T-cell (primary cell): ENCODE measurements around the gene RPS14. TPM values are rescaled to one million over a fixed set of nuclear protein-coding genes. Genes with fewer than 3 reads are reported as not detected.

ENCODE experiments used
- ATAC-seq, 4 experiments: fragments of 200-7000 bp in 3 of 4; fragments of 150-1000 bp in 1 of 4; cut with Tn5 transposase; replicated peaks in 1 of 4; 1 replicate in 3 of 4; 2 replicates in 1 of 4; pipeline ENCODE4 v1.10.0; 2021; ENCODE audit warnings: moderate library complexity in 3 of 4, mild to moderate bottlenecking in 2 of 4, moderate number of reproducible peaks in 1 of 4
- CTCF ChIA-PET, 2 donors: fragments of 300-600 bp; sonication (Branson Sonifier 250); formaldehyde crosslinking; loops; one replicate each; lab custom pipeline; 2022; ENCODE audit warnings: antibody characterized with exemption in 2 of 2; lab: Charles Lee
- POLR2A ChIA-PET, 2 donors: fragments of 300-600 bp; sonication (Branson Sonifier 250); formaldehyde crosslinking; loops; one replicate each; lab custom pipeline; 2022; ENCODE audit warnings: antibody characterized with exemption in 2 of 2; lab: Charles Lee
- DNase-seq, 35 experiments: peaks; one replicate each; pipeline versions ENCODE4 v3.0.0 to v3.0.0-alpha.2; 2013 to 2023
- H3K27ac ChIP-seq: one replicate; pipeline ENCODE4 v1.5.1; 2013; ENCODE audit warnings: low read length
- H3K27me3 ChIP-seq, 2 experiments: replicated peaks in 1 of 2; 1 replicate in 1 of 2; 2 replicates in 1 of 2; pipeline versions ENCODE4 v1.6.1 to v1.7.0; 2013; ENCODE audit warnings: low read length in 1 of 2, mixed read lengths in 1 of 2; ENCODE audit not compliant: control insufficient read depth in 2 of 2, insufficient read depth in 2 of 2; ENCODE audit errors: extremely low read depth in 1 of 2
- H3K36me3 ChIP-seq, 2 donors: 1 replicate in 1 of 2; 2 replicates in 1 of 2; pipeline versions ENCODE4 v1.6.1 to v1.7.0; 2013; ENCODE audit warnings: low read length in 1 of 2; ENCODE audit not compliant: control insufficient read depth in 2 of 2, insufficient read depth in 1 of 2; ENCODE audit errors: extremely low read depth in 1 of 2
- H3K4me1 ChIP-seq, 2 experiments: 1 replicate in 1 of 2; 2 replicates in 1 of 2; pipeline versions ENCODE4 v1.6.1 to v1.7.0; 2013; ENCODE audit warnings: low read length in 2 of 2, mixed read lengths in 1 of 2; ENCODE audit not compliant: insufficient read depth in 2 of 2, control insufficient read depth in 1 of 2; ENCODE audit errors: extremely low read depth in 1 of 2
- H3K4me3 ChIP-seq, 2 donors: 1 replicate in 1 of 2; 2 replicates in 1 of 2; pipeline versions ENCODE4 v1.5.1 to v1.7.0; 2013; ENCODE audit warnings: mild to moderate bottlenecking in 2 of 2, low read length in 1 of 2, moderate library complexity in 1 of 2; ENCODE audit not compliant: control insufficient read depth in 1 of 2; ENCODE audit errors: extremely low read depth in 1 of 2
- H3K9me3 ChIP-seq: 2 replicates; pipeline ENCODE4 v1.7.0; 2013
- H3K27ac Mint-ChIP-seq, 2 donors: one replicate each; pipeline ENCODE4 v1.8.0; 2020 to 2021; ENCODE audit warnings: mild to moderate bottlenecking in 2 of 2, mixed read lengths in 2 of 2
- H3K27me3 Mint-ChIP-seq, 2 donors: one replicate each; pipeline ENCODE4 v1.8.0; 2021 to 2022; ENCODE audit warnings: mixed read lengths in 2 of 2
- H3K36me3 Mint-ChIP-seq: one replicate; pipeline ENCODE4 v1.8.0; 2021; ENCODE audit warnings: mixed read lengths
- H3K4me1 Mint-ChIP-seq, 3 donors: one replicate each; pipeline ENCODE4 v1.8.0; 2020 to 2022; ENCODE audit warnings: mixed read lengths in 3 of 3, mild to moderate bottlenecking in 1 of 3
- H3K4me3 Mint-ChIP-seq, 3 donors: one replicate each; pipeline ENCODE4 v1.8.0; 2020 to 2022; ENCODE audit warnings: mild to moderate bottlenecking in 3 of 3, mixed read lengths in 3 of 3, moderate library complexity in 3 of 3
- H3K9me3 Mint-ChIP-seq, 3 donors: one replicate each; pipeline ENCODE4 v1.8.0; 2020 to 2022; ENCODE audit warnings: mixed read lengths in 3 of 3
- WGBS: methylation state at CpG from one replicate; pipeline ENCODE4 v1.1.5; 2013; ENCODE audit warnings: missing lambda C conversion rate; ENCODE audit not compliant: insufficient coverage; 5-methylcytosine and 5-hydroxymethylcytosine counted together
- total RNA-seq, 35 experiments: library from RNA in 6 of 35; stranded (reverse) in 6 of 35; fragments of 120-200 nt in 1 of 35; gene quantifications; one replicate each; pipeline versions ENCODE4 v1.2.1 to v1.2.4 and lab custom pipeline; 2013 to 2026

RPS14 gene
- total RNA-seq, 5 donors from 2014 or later (not counting 1 experiment from before 2014, with no cell fraction given) = 4,124 to 5,450 (median 5,009) TPM

- H3K4me3 Mint-ChIP-seq = peak overlapping the region in 2 of 3 donors; percentile 8 to 67
- POLR2A ChIA-PET = interaction anchor here in 1 of 2 donors (0.6 kb wide), 1 partner anchor 33 kb away, joined by 11 read pairs; no protein-coding TSS in a partner anchor
- no peak for ATAC-seq
These were observed 39.2 kb upstream of the RPS14 start for GRCh38 chr5:150488519-150489359.

GRCh38 chr5:150487199-150488061 lies 37.9 kb upstream of the RPS14 start:
- no peak for DNase-seq
- POLR2A ChIA-PET = interaction anchor here in 1 of 2 donors (0.7 kb wide), 1 partner anchor 125 kb away, joined by 9 read pairs; no protein-coding TSS in a partner anchor
- Histone ChIP-seq H3K36me3 (no peaks in the 10 kb centered on the region), H3K9me3 (no peaks in the 10 kb centered on the region), H3K27me3 (peaks cover 0 to 34% of the 10 kb centered on the region in 2 experiments), H3K4me3 (peak overlapping the region in 1 of 2 donors; percentile 59), H3K4me1 (peaks cover 0 to 14% of the 10 kb centered on the region in 2 experiments), H3K27ac (no peak overlapping the region)
- peaks cover 8 to 12% (median 10%) of the 10 kb centered on the region in 3 donors for H3K4me1 Mint-ChIP-seq
- H3K27me3 Mint-ChIP-seq = peaks cover 7 to 19% of the 10 kb centered on the region in 2 donors
- 100% methylated on average over 2 of the region's 10 CpGs for WGBS
- CTCF ChIA-PET = interaction anchor here (0.6 to 0.8 kb wide), 4 partner anchors 19 to 1220 kb away, joined by 3 to 4 read pairs (median 3); partner anchors contain the start of gene GPX3 (in 1 of the 2)
- no peak for ATAC-seq
- H3K27ac Mint-ChIP-seq = peak overlapping the region in 1 of 2 donors; percentile 8
- H3K4me3 Mint-ChIP-seq = peak overlapping the region; percentile 62 to 69 (median 67)
- no peaks in the 10 kb centered on the region for H3K36me3 Mint-ChIP-seq
- H3K9me3 Mint-ChIP-seq = no peaks in the 10 kb centered on the region

More at GRCh38 chr5:150488519-150489359, 39.2 kb upstream of the RPS14 start:
- WGBS = 93% methylated on average over 11 of the region's 11 CpGs
- H3K27me3 Mint-ChIP-seq = peaks cover 7 to 19% of the 10 kb centered on the region in 2 donors
- CTCF ChIA-PET = no interaction called here
- no peaks in the 10 kb centered on the region for H3K36me3 Mint-ChIP-seq
- H3K4me1 Mint-ChIP-seq = peaks cover 8 to 12% (median 10%) of the 10 kb centered on the region in 3 donors
- Histone ChIP-seq H3K27me3 (peaks cover 0 to 34% of the 10 kb centered on the region in 2 experiments), H3K4me1 (peaks cover 0 to 14% of the 10 kb centered on the region in 2 experiments), H3K9me3 (no peaks in the 10 kb centered on the region), H3K27ac (no peak overlapping the region), H3K4me3 (no peak overlapping the region), H3K36me3 (no peaks in the 10 kb centered on the region)
- H3K27ac Mint-ChIP-seq = no peak overlapping the region
- no peaks in the 10 kb centered on the region for H3K9me3 Mint-ChIP-seq
- DNase-seq = peak in 3 of 35 experiments; percentile 8 to 26 (median 10)

- peak in 29 of 35 experiments; percentile 7 to 65 (median 26) for DNase-seq
- H3K4me1 ChIP-seq = peaks cover 0 to 14% of the 10 kb centered on the region in 2 experiments
- Mint-ChIP-seq H3K4me1 (peaks cover 8 to 12% (median 10%) of the 10 kb centered on the region in 3 donors), H3K27me3 (peaks cover 7 to 19% of the 10 kb centered on the region in 2 donors), H3K36me3 (no peaks in the 10 kb centered on the region), H3K9me3 (no peaks in the 10 kb centered on the region), H3K27ac (peak overlapping the region in 1 of 2 donors; percentile 48), H3K4me3 (peak overlapping the region; percentile 62 to 69 (median 67))
- H3K9me3 ChIP-seq = no peaks in the 10 kb centered on the region
- ATAC-seq = peak; percentile 61 to 67 (median 64)
- no peaks in the 10 kb centered on the region for H3K36me3 ChIP-seq
- H3K27me3 ChIP-seq = peaks cover 0 to 34% of the 10 kb centered on the region in 2 experiments
- ChIA-PET POLR2A (no interaction called here), CTCF (interaction anchor here (0.5 to 0.8 kb wide), 5 partner anchors 19 to 1219 kb away, joined by 3 to 4 read pairs (median 3); partner anchors contain the start of gene GPX3 (in 1 of the 2))
- 3% methylated on average over 20 of the region's 60 CpGs for WGBS
- no peak overlapping the region for H3K27ac ChIP-seq
- peak overlapping the region; percentile 59 to 60 for H3K4me3 ChIP-seq
These were observed 37.1 kb upstream of the RPS14 start for GRCh38 chr5:150486402-150487198.

GRCh38 chr5:150485693-150486401 lies 36.3 kb upstream of the RPS14 start:
- 2% methylated on average over 70 of the region's 90 CpGs for WGBS
- Histone ChIP-seq H3K36me3 (no peaks in the 10 kb centered on the region), H3K27me3 (peaks cover 0 to 33% of the 10 kb centered on the region in 2 experiments), H3K9me3 (no peaks in the 10 kb centered on the region), H3K4me3 (peak overlapping the region; percentile 46 to 52), H3K27ac (no peak overlapping the region), H3K4me1 (peaks cover 0 to 14% of the 10 kb centered on the region in 2 experiments)
- peak in 16 of 35 experiments; percentile 2 to 37 (median 11) for DNase-seq
- Mint-ChIP-seq H3K9me3 (no peaks in the 10 kb centered on the region), H3K27me3 (peaks cover 7 to 19% of the 10 kb centered on the region in 2 donors), H3K4me3 (peak overlapping the region in 2 of 3 donors; percentile 59 to 79), H3K4me1 (peaks cover 8 to 12% (median 10%) of the 10 kb centered on the region in 3 donors), H3K36me3 (no peaks in the 10 kb centered on the region), H3K27ac (no peak overlapping the region)
- ChIA-PET POLR2A (no interaction called here), CTCF (interaction anchor here in 1 of 2 donors (0.5 kb wide), 1 partner anchor 298 kb away, joined by 3 read pairs; no protein-coding TSS in a partner anchor)
- peak; percentile 47 to 56 (median 53) for ATAC-seq

- ATAC-seq (no peak), DNase-seq (peak in 1 of 35 experiments; percentile 4)
- Mint-ChIP-seq H3K27me3 (peaks cover 7 to 19% of the 10 kb centered on the region in 2 donors), H3K4me1 (peaks cover 8 to 12% (median 10%) of the 10 kb centered on the region in 3 donors), H3K27ac (peak overlapping the region in 1 of 2 donors; percentile 32), H3K9me3 (no peaks in the 10 kb centered on the region), H3K4me3 (peak overlapping the region; percentile 59 to 79 (median 74)), H3K36me3 (no peaks in the 10 kb centered on the region)
- WGBS = 42% methylated on average over 20 of the region's 28 CpGs
- Histone ChIP-seq H3K27ac (no peak overlapping the region), H3K4me1 (peaks cover 0 to 14% of the 10 kb centered on the region in 2 experiments), H3K36me3 (no peaks in the 10 kb centered on the region), H3K4me3 (peak overlapping the region; percentile 46 to 52), H3K9me3 (no peaks in the 10 kb centered on the region), H3K27me3 (peaks cover 0 to 31% of the 10 kb centered on the region in 2 experiments)
- CTCF ChIA-PET = no interaction called here
- POLR2A ChIA-PET = no interaction called here
These were observed 35.6 kb upstream of the RPS14 start for GRCh38 chr5:150484964-150485692.
